ENCODE results near the gene TNPO3.
"Not testable (repeated sequence)": the region's sequence is repeated elsewhere in the genome, so short reads cannot be mapped to it uniquely, and the experiment has no call there.

Gene TNPO3

DNA sequence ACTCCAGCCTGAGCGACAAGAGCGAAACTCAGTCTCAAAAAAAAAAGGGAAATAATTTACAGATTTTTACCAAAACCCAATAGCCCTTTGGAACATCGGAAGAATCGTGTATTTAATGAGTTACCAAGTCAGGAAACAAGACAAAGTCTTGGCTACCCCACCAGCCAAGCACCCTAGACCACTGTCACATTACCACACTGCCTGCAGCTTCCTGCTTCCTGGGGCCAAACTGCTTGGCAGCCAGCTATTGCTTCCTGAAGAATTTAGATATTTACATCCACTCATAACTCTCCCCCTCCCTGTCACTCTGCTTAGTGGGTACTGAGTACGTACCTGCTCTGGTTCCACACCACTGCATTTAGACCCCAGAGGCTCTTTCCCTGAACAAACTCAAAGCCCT lies 14.1 kb upstream of the TNPO3 start:
- no peak for DNase-seq (ENCODE audit: low spot score)

DNA sequence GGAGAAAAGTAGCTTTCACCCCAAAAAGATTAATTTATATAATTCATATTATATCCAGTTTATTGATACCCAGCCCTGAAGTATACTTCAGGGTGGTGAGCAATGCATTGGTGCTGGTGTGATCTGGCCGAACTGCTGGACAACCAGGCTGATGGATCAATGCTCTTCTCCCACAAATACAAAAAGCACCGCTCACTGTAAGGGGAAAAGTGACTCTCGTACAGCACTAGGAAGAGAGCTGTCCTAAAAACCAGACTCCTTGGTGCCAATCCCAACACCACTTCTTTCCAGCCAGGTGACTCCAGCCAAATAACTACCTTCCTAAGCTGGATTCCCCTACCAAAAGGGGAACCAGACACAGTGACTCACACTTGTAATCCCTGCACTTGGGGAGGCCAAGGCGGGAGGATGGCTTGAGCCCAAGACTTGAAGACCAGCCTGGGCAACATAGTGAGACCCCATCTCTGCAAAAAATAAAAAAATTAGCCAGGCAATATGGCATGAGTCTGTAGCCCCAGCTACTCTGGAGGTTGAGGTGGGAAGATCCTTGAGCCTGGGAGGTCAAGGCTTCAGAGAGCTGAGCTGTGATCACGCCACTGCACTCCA lies 13.1 kb upstream of the TNPO3 start:
- DNase-seq (ENCODE audit: low spot score): no peak

DNA sequence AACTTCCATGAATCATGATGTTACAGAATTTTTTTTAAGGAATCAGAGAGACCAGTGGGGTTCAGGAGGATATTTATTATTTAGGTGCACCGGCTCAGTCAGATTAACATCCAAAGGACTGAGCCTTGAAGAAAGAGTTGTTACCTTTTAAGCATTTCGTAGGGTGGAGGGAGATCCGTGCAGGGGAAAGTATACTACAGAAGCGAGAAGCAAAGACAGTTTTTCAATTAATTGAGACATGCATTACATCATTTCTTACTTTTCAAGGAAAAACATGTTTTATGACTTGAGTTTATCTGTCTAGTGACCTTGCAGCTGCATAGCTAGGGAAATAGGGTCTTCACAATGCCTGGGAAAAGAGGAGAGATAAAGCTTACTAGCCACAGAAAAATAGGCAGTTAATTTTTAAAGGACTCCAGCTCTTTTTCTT lies 12.2 kb upstream of the TNPO3 start:
- DNase-seq (ENCODE audit: low spot score): not testable (repeated sequence)

DNA sequence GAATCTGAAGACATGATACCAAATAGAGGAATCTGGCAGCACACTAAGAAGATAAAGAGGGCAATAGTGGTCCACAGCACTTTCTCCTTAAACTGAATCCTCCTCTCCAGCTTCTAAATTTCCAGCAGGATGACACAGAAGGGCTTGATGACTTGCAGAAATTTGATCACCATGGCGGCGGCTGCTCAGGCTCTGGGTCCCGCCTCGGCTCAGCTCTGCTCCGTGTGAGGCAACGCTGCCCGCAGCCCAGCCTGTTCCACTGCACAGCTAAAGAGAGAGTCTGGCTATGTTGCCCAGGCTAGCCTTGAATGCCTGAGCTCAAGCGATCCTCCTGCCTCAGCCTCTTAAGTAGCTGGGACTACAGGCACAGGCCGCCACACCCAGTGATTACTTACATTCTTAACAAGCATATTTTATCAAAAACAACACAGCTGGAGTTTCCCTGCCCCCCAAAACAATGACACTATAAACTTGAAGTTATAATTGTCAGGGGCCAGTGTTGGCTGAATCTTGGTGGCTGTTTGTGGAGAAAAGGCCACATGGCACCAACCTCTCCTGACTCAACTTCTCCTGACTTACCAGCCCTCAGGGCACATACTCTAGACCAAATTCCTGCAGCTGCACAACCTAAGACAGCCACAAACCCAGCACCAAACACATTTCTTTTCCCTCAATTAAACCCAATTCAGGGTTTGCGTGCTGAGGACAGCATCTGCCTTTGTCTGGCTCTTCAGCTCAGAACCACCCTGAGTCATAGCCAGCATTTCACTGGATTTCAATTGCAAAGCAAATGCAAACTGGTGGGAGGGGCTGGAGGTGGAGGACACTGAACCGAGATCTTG lies 11.6 kb upstream of the TNPO3 start:
- DNase-seq (ENCODE audit: low spot score): peak; percentile 30

DNA sequence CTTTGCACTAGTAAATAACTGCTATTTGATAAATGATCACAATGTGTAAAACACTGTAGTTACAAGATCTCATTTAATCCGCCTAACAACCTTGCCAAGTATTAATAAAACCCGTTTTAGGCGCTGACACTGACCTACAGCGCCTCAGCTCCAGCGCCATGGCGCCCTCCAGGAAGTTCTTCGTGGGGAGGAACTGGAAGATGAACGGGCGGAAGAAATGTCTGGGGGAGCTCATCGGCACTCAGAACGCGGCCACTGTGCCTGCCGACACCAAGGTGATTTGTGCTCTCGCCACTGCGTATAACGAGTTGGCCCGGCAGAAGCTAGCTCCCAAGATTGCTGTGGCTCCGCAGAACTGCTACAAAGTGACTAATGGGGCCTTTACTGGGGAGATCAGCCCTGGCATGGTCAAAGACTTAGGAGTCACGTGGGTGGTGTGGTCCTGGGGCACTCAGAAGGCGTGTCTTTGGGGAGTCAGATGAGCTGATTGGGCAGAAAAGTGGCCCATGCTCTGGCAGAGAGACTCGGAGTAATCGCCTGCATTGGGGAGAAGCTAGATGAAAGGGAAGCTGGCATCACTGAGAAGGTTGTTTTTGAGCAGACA lies 1.1 kb upstream of the TNPO3 start:
- no peak for DNase-seq (ENCODE audit: low spot score)

DNA sequence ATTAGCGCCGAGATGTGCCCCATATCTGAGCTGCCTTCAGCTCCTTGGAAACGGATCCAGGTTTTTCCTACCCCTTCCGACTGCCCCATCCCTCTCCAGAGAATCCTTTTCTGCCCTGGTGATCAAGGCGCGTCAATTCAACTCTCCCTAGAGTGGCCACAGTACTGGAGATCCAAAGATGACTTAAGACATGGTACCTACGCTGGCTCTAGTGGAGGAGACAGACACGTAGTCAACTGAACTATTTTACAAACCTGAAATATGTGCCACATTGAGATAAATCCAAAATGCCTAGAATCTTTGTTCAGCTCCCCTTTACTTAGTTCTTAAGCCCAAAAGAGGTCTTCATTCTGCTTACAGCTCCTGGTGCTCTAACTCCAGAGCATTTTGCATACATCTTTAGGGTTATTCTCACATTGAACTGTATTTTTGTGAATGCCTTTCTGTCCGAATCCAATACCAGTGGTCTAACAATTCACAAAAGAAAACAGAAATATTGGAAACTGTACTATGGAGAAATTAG lies 444 bp upstream of the TNPO3 start:
- no peak for DNase-seq (ENCODE audit: low spot score)

DNA sequence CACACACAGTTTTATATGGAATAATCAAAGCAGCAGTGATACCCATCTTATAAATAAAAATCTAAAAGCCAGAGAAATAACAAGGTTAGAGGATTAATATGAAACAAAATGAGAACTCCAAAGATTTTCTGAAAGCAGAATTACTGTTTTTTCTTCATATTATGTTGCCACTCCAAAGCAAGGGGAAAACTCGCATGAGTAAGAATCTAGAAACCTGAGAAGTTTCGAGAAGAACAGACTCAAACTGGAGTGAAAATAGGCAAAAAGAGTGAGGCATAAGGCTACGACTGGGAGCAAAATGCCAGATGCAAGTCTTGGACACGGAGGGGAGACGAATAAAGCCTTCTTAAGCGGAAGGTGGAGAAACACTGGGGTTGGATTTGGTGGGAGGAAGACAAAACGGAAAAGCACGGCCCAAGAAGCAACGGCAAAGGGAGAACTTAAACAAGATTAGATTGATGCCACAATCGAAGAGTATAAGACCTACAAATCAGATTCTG lies 923 bp downstream of the TNPO3 start:
- no peak for DNase-seq (ENCODE audit: low spot score)

DNA sequence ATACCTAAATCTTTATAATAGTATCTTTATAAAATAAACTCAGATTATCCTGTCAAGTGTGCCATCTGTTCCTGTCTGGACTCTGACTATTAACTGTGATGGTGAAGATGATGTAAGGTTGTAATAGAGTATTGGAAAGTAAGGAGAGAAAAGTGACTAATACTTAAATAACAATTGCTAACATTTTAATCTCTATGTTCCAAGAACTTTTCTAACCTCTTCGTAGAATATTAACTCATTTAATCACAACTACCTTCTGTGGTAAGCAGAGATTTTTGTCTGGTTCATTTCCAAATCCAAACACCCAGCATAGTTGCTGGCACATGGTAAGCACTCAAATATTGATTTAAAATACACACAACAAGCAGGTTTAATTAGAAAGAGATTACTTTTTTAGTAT lies 2.5 kb downstream of the TNPO3 start:
- peak; percentile 57 for DNase-seq (ENCODE audit: low spot score)

DNA sequence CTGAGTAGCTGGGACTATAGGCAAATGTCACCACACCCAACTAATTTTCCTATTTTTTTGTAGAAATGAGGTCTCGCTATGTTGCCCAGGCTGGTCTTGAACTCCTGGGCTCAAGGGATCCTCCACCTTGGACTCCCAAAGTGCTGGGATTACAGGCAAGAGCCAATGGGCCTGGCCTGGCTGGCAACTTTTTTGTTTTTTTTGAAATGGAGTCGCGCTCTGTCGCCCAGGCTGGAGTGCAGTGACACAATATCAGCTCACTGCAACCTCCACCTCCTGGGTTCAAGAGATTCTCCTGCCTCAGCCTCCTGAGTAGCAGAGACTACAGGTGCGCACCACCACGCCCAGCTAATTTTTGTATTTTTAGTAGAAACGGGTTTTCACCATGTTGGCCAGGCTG lies 3.5 kb downstream of the TNPO3 start:
- DNase-seq (ENCODE audit: low spot score): not testable (repeated sequence)

DNA sequence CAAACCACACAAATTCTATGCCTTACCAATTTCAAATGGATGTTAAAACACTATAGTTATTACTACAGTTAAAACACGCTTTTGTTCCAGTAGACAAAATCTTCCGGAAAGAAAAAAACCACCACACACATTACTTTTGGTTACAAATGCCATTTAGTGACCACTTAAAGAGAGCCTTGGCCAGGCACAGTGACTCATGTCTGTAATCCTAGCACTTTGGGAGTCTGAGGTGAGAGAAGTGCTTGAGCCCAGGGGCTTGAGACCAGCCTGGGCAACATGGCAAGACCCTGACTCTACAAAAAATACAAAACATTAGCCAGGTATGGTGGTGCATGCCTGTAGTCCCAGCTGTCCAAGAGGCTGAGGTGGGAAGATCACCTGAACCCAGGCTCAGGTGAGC lies 7.2 kb downstream of the TNPO3 start:
- no peak for DNase-seq (ENCODE audit: low spot score)

DNA sequence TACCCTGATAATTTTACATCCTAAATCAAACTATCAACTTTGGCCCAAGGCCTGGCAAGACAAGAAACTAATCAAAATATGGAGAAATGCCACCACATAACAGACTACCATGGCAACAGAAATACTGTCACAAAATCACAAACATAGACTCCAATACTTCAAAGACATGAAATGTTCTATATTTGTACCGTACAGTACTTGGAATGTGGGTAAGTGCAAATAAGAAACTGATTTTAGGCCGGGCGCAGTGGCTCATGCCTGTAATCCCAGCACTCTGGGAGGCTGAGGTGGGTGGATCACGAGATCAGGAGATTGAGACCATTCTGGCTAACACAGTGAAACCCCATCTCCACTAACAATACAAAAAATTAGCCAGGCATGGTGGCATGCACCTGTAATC lies 9.2 kb downstream of the TNPO3 start:
- DNase-seq (ENCODE audit: low spot score): no peak

DNA sequence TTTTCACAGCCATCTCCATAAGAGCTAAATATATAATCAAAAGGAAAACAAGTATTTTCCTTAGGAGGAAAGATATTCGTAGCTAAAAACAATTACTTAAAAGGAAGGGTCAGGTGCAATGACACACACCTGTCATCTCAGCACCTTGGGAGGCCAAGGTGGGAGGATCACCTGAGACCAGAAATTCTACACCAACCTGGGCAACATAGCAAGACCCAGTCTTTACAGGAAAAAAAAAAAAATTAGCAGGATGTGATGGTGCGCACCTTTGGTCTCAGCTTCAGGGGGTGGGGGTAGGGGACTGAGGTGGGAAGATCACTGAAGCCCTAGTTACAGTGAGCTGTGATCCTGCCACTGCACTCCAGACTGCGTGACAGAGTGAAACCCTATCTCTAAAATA lies 11.9 kb downstream of the TNPO3 start:
- DNase-seq (ENCODE audit: low spot score): no peak

DNA sequence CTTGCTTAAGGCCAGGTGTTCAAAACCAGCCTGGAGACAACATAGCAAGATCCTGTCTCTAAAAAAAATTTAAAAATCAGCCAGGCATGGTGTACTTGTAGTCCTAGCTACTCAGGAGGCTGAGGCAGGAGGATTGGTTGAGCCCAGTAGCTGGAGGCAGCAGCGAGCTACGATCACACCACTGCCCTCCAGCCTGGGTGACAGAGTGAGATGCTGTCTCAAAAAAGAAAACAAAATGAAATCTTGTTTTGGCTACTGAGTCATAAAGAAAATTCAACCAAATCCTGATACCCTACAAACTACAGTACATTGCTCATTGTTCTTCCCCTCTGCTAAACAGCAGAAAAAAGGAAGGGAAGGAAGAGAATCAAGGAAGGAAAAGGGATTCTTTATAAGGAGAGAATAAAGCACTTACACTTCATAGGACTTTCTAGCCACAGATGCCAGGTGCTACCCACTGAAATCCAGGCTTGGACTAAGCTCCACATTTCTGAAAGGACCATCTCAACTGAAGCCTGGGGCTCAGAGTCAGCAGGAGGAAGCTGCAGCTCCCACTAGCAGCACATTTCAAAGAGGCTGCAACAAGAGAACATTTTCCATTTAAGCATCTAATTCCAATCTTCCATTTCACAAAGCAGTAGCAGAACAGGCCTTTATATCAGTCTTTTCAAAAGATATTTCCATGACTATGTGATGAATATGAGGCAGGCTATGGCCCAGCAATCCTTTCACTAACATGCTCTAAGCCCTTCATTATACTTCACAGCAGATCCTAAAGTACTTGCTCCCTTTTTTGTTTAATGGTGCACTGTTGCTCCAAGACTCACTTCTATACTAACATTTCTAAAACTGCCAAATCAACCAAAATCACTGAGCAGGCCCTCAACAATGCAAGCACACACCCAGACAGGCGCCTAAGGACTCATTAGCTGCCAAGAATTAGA lies 13.5 kb downstream of the TNPO3 start:
- DNase-seq (ENCODE audit: low spot score): no peak

DNA sequence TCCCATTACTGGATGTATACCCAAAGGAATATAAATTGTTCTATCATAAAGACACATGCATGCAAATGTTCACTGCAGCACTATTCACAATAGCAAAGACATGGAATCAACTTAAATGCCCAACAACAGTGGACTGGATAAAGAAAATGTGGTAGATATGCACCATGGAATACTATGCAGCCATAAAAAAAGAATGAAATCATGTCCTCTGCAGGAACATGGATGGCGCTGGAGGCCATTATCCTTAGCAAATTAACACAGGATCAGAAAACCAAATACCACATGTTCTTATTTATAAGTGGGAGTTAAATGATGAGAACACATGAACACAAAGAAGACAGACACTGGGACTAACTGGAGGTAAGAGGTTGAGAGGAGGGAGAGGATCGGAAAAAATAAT lies 16.4 kb downstream of the TNPO3 start:
- DNase-seq (ENCODE audit: low spot score): not testable (repeated sequence)

DNA sequence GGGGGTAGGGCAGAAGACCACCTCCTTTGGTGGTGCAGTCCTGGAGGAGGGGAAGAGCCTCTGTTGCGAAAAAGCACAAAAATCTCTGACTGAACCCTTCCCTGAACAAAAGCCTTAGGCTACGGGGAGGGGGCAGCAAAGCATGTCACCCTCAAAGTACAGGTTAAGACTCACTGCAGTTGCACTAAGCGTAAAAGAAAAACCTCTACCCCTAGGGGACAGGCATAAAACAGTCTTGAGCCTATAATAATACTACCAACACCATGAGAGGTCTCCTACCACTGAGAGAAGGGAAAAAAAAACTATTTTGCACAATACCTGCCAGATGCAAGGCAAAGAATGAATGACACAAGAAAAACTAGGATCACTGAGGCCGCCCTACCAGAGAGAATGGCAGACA lies 17.3 kb downstream of the TNPO3 start:
- DNase-seq (ENCODE audit: low spot score): no peak

DNA sequence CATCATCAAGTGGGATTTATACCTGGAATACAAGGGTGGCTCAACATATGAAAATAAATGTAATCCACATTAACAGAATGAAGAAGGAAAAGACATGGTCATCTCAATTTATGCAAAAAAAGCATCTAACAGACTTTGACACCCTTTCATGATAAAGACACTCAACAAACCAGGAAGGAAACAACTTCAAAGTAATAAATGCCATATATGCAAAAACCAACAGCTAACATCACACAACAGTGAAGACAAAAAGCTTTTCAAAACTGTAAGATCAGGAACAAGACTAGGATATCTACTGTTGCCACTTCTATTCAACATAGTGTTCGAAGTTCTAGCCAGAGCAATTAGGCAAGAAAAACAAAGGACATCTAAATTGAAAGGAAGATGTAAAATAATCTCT lies 22.9 kb downstream of the TNPO3 start:
- no peak for DNase-seq (ENCODE audit: low spot score)

DNA sequence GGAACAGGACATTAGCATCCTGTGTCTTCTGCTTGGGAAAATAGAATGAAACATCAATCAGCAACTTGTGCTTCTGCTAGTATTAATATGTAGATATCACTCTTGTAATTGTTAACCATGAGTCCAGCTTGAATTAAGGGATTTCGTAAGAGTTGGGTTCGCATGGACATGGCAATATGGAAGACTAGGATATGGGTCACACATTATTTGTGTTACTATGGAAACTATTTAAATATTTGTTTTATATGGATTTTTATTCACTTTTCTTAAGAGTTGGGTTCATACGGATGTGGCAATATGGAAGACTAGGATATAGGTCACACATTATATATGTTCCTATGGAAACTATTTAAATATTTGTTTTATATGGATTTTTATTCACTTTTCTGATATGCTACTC lies 24.5 kb downstream of the TNPO3 start:
- DNase-seq (ENCODE audit: low spot score): no peak

DNA sequence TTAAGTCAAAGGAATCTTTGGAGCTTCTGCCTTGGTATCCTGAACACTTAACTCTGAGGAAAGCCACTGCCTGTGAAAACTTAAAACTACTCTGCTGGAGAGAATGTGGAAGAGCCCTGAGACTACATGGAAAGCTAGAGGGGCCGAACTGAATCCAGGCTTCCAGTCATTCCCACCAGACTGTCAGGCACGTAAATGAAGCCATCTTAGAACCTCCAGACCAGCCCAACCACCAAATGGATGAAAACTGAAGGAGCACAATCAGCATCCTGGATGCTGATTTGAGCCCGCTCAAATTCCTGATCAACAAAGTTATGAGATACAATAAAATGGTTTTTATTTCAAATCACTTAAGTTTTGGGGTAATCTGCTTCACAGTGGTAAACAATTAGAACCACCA lies 30.8 kb downstream of the TNPO3 start:
- DNase-seq (ENCODE audit: low spot score): no peak

DNA sequence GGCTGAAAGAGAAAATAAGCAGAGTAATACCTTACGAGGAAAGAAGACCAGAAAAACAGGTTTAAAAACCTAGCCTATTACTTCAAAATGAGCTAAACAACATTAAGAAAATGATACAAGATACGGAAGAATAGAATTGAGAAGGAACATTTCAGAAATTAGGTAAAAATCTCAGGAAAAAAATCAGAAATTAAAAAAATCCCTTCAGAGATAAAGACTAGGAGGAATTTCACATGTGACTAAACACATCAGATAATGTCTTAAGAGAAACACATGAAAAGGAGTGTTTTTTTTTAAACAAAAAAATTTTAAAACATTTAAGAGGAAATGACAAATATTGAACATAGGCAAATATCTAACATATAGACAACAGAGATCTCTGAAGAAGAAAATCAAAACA lies 33.3 kb downstream of the TNPO3 start:
- no peak for DNase-seq (ENCODE audit: low spot score)

DNA sequence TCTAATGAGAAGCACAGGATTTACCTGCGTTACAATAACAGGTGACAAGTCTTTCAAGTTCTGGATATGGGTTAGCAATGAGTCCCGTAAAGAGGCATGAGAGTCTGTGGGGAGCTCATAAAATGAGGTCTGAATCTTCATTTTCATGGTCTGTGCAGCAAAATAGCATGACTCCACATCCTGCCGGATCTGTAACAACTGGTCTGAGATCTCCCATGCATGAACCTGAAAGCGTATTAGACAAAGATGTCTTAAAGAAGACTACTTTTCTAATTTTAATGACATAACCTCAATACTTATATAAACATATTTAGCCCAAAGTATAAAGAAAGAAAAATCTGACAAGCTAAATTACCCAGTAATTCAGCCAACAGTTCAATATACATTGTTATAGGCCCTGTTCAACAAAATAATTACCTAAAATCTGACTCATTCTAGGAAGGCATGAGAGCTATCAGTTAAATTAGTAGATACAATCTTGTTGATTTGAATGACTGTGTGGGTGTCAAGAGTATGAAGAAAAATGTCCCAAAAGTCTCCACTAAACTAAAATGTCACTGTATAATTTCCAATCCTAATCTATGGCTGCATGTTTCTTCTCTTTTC lies 36.9 kb downstream of the TNPO3 start:
- peak; percentile 26 for DNase-seq (ENCODE audit: low spot score)

DNA sequence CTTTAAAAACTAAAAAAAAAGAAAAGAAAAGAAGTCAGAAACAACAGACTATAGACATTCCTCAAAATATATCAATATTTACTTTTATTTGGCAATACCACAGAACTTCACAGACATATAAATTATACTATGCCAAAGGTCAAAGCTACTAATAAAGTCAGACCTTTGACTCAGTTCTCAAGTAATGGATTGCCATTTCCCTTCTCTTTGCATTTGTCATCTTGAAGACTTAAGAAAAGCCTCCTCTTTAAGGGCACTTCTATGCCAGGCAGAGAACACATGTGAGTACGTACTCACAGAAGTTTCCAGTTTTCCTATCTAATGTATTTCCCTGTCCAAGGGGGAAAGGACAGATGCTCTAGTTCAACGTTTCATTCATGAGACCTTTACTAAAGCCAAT lies 37.6 kb downstream of the TNPO3 start:
- DNase-seq (ENCODE audit: low spot score): peak; percentile 15
